DND-41 (cell line): ENCODE data around the gene KAZN.

ENCODE experiments used
- EZH2 ChIP-seq: IDR thresholded peaks from 3 replicates; pipeline ENCODE4 v1.6.1; 2012; ENCODE audit warnings: borderline replicate concordance, low read depth, mild to moderate bottlenecking, moderate library complexity, low read length, inconsistent platforms; ENCODE audit not compliant: severe bottlenecking
- TF ChIP-seq, protein P1 (sequence below): IDR thresholded peaks from 2 replicates; pipeline ENCODE4 v1.5.1; 2012; ENCODE audit warnings: borderline replicate concordance, low read length, moderate library complexity, mild to moderate bottlenecking; ENCODE audit not compliant: poor library complexity, severe bottlenecking; ENCODE audit errors: extremely low read depth

DNA sequence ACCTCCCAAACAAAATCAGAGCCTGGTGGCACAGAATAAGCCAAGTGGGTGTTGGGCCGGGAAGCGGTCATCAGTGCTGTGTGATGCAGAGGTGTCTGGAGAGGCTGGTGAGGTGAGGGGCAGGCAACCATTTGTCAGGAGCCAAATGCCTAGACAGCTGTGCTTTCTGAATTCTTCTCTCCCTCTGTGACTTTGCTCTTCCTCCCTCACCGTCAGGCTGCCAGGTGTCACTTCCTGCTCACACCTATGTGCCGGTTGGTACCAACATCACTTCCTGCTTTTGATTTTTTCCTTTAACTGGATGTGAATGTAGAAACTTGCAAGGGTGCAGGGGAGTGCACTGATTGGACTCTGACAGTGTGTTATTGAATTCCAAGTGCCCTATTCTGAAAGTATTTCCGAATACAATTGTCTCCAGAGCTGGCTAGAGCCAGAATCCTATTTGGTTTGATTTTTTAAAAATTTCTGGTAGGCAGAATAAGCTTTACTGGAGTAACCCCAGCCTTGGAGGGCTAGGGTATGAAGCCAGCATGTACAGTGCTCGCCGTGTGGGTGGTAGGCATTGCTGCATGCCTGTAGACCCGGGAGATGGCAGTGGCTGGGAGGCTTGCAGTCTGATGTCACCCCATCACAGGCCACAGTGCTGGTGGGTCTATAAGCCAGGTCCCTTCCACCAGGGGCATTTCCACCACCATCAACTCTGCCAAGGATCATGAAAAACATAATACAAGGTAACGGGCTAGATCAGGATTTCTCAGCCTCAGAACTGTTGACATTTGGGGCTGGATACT, 210.9 kb downstream of the KAZN start:
- TF ChIP-seq, protein P1, sequence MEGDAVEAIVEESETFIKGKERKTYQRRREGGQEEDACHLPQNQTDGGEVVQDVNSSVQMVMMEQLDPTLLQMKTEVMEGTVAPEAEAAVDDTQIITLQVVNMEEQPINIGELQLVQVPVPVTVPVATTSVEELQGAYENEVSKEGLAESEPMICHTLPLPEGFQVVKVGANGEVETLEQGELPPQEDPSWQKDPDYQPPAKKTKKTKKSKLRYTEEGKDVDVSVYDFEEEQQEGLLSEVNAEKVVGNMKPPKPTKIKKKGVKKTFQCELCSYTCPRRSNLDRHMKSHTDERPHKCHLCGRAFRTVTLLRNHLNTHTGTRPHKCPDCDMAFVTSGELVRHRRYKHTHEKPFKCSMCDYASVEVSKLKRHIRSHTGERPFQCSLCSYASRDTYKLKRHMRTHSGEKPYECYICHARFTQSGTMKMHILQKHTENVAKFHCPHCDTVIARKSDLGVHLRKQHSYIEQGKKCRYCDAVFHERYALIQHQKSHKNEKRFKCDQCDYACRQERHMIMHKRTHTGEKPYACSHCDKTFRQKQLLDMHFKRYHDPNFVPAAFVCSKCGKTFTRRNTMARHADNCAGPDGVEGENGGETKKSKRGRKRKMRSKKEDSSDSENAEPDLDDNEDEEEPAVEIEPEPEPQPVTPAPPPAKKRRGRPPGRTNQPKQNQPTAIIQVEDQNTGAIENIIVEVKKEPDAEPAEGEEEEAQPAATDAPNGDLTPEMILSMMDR = no peak
- TF ChIP-seq EZH2 = no peak
